H9 (cell line): ENCODE data around the gene CHRNA9. TPM values are rescaled to one million over a fixed set of nuclear protein-coding genes. Genes with fewer than 3 reads are reported as not detected.

Source experiments
- DNase-seq: peaks from one replicate; pipeline ENCODE4 v3.0.0-alpha.2; 2017
- H2AFZ ChIP-seq: one replicate; pipeline ENCODE4 v1.6.1; 2013; ENCODE audit warnings: mild to moderate bottlenecking, low read length, control low read depth, moderate library complexity
- H2AK5ac ChIP-seq: 2 replicates; pipeline ENCODE4 v1.6.1; 2013; ENCODE audit warnings: low read length, control low read depth, mixed read lengths; ENCODE audit not compliant: insufficient read length
- H2BK120ac ChIP-seq: one replicate; pipeline ENCODE4 v1.6.1; 2013; ENCODE audit warnings: low read depth, mild to moderate bottlenecking, low read length, control low read depth, inconsistent platforms; ENCODE audit not compliant: poor library complexity, severe bottlenecking
- H2BK12ac ChIP-seq: 2 replicates; pipeline ENCODE4 v1.6.1; 2013; ENCODE audit warnings: low read length, control low read depth, mixed read lengths, low read depth; ENCODE audit not compliant: insufficient read length
- H2BK15ac ChIP-seq: 2 replicates; pipeline ENCODE4 v1.6.1; 2013; ENCODE audit warnings: low read depth, low read length, control low read depth
- H2BK20ac ChIP-seq: one replicate; pipeline ENCODE4 v1.6.1; 2013; ENCODE audit warnings: low read depth, mild to moderate bottlenecking, low read length, control low read depth, inconsistent platforms; ENCODE audit not compliant: poor library complexity, severe bottlenecking
- H2BK5ac ChIP-seq: 2 replicates; pipeline ENCODE4 v1.6.1; 2013; ENCODE audit warnings: low read length, control low read depth, mixed read lengths; ENCODE audit not compliant: insufficient read length
- H3K14ac ChIP-seq: 2 replicates; pipeline ENCODE4 v1.6.1; 2013; ENCODE audit warnings: low read length, control low read depth; ENCODE audit not compliant: insufficient read depth
- H3K18ac ChIP-seq: 2 replicates; pipeline ENCODE4 v1.6.1; 2013; ENCODE audit warnings: low read depth, mild to moderate bottlenecking, mixed read lengths, low read length, control low read depth; ENCODE audit not compliant: insufficient read length
- H3K23ac ChIP-seq: 2 replicates; pipeline ENCODE4 v1.6.1; 2013; ENCODE audit warnings: low read length, control low read depth, mixed read lengths, low read depth; ENCODE audit not compliant: insufficient read length
- H3K23me2 ChIP-seq: 2 replicates; pipeline ENCODE4 v1.6.1; 2013; ENCODE audit warnings: low read depth, mild to moderate bottlenecking, mixed read lengths, low read length, control low read depth; ENCODE audit not compliant: insufficient read length, poor library complexity, severe bottlenecking
- H3K27ac ChIP-seq: 2 replicates; pipeline ENCODE4 v1.5.1; 2013; ENCODE audit warnings: low read length, control low read depth, mixed read lengths, low read depth; ENCODE audit not compliant: insufficient read length
- H3K27me3 ChIP-seq: 2 replicates; pipeline ENCODE4 v1.6.1; 2013; ENCODE audit warnings: low read length, control low read depth, inconsistent platforms; ENCODE audit not compliant: insufficient read depth
- H3K4ac ChIP-seq: 2 replicates; pipeline ENCODE4 v1.6.1; 2013; ENCODE audit warnings: low read depth, mild to moderate bottlenecking, control low read depth, inconsistent platforms, low read length, moderate library complexity
- H3K4me1 ChIP-seq: 2 replicates; pipeline ENCODE4 v1.6.1; 2013; ENCODE audit warnings: low read length, control low read depth, inconsistent platforms; ENCODE audit not compliant: insufficient read depth
- H3K4me2 ChIP-seq: 2 replicates; pipeline ENCODE4 v1.6.1; 2013; ENCODE audit warnings: low read length, control low read depth, mixed read lengths; ENCODE audit not compliant: insufficient read length, insufficient read depth
- H3K56ac ChIP-seq: 2 replicates; pipeline ENCODE4 v1.6.1; 2013; ENCODE audit warnings: low read depth, mild to moderate bottlenecking, mixed read lengths, low read length, control low read depth; ENCODE audit not compliant: insufficient read length
- H3K79me1 ChIP-seq: 2 replicates; pipeline ENCODE4 v1.6.1; 2013; ENCODE audit warnings: low read depth, mild to moderate bottlenecking, moderate library complexity, low read length, control low read depth, inconsistent platforms; ENCODE audit not compliant: insufficient read depth, poor library complexity, severe bottlenecking
- H3K79me2 ChIP-seq: 2 replicates; pipeline ENCODE4 v1.6.1; 2013; ENCODE audit warnings: low read length, control low read depth, inconsistent platforms; ENCODE audit not compliant: insufficient read depth
- H3K9ac ChIP-seq: 2 replicates; pipeline ENCODE4 v1.6.1; 2013; ENCODE audit warnings: low read length, control low read depth, mixed read lengths; ENCODE audit not compliant: insufficient read length; ENCODE audit errors: extremely low read depth
- H3K9me3 ChIP-seq: one replicate; pipeline ENCODE4 v1.6.1; 2013; ENCODE audit warnings: low read depth, low read length, inconsistent platforms; ENCODE audit not compliant: control insufficient read depth
- H3T11ph ChIP-seq: one replicate; pipeline ENCODE4 v1.6.1; 2013; ENCODE audit warnings: mild to moderate bottlenecking, low read length, control low read depth, inconsistent platforms
- H4K20me1 ChIP-seq: one replicate; pipeline ENCODE4 v1.6.1; 2013; ENCODE audit not compliant: control insufficient read depth, insufficient read length, insufficient read depth
- H4K5ac ChIP-seq: 2 replicates; pipeline ENCODE4 v1.6.1; 2013; ENCODE audit warnings: low read depth, mild to moderate bottlenecking, mixed read lengths, low read length, control low read depth; ENCODE audit not compliant: insufficient read length
- H4K8ac ChIP-seq: replicated peaks from 2 replicates; pipeline ENCODE4 v1.6.1; 2013; ENCODE audit warnings: low read length, control low read depth, mixed read lengths, low read depth; ENCODE audit not compliant: insufficient read length
- H4K91ac ChIP-seq: 2 replicates; pipeline ENCODE4 v1.6.1; 2013; ENCODE audit warnings: low read depth, mild to moderate bottlenecking, moderate library complexity, mixed read lengths, low read length, control low read depth; ENCODE audit not compliant: insufficient read length
- H3K27ac Mint-ChIP-seq, 3 experiments: 2 replicates in 2 of 3; 3 replicates in 1 of 3; pipeline ENCODE4 v1.8.0; 2020 to 2021; ENCODE audit warnings: mixed read lengths in 3 of 3, mild to moderate bottlenecking in 1 of 3, moderate library complexity in 1 of 3
- H3K27me3 Mint-ChIP-seq: 2 replicates; pipeline ENCODE4 v1.8.0; 2021; ENCODE audit warnings: low read depth, mild to moderate bottlenecking, moderate library complexity, mixed read lengths
- H3K36me3 Mint-ChIP-seq, 3 experiments: 2 replicates in 2 of 3; 3 replicates in 1 of 3; pipeline ENCODE4 v1.8.0; 2020 to 2021; ENCODE audit warnings: low read depth in 3 of 3, mixed read lengths in 3 of 3; ENCODE audit not compliant: insufficient read depth in 1 of 3
- H3K4me1 Mint-ChIP-seq, 2 experiments: 2 replicates each; pipeline ENCODE4 v1.8.0; 2020; ENCODE audit warnings: mixed read lengths in 2 of 2
- H3K4me3 Mint-ChIP-seq, 2 experiments: 2 replicates in 1 of 2; 3 replicates in 1 of 2; pipeline ENCODE4 v1.8.0; 2020 to 2021; ENCODE audit warnings: mild to moderate bottlenecking in 2 of 2, mixed read lengths in 2 of 2, moderate library complexity in 1 of 2
- H3K9me3 Mint-ChIP-seq, 2 experiments: 2 replicates in 1 of 2; 3 replicates in 1 of 2; pipeline ENCODE4 v1.8.0; 2020; ENCODE audit warnings: mild to moderate bottlenecking in 2 of 2, mixed read lengths in 2 of 2, moderate library complexity in 1 of 2
- CTCF ChIP-seq: fragments of 200-600 bp; sonication (generic); conservative IDR thresholded peaks from 3 replicates; pipeline ENCODE4 v1.8.0; 2021; ENCODE audit warnings: antibody characterized with exemption, mild to moderate bottlenecking
- WGBS: extraction: QIAGEN DNeasy Blood & Tissue Kit; methylation state at CpG from one replicate; pipeline ENCODE4 v1.1.7; 2013; ENCODE audit warnings: missing lambda C conversion rate, low lambda C conversion rate, mixed read lengths; ENCODE audit not compliant: insufficient read length; ENCODE audit errors: extremely low coverage; 5-methylcytosine and 5-hydroxymethylcytosine counted together
- total RNA-seq: library from RNA; stranded (reverse); gene quantifications from 2 replicates; pipeline ENCODE4 v1.2.1, GENCODE V29; 2021

The CHRNA9 gene
- total RNA-seq, 1 experiment from 2014 or later: 1.2 TPM

- no peaks in the 10 kb centered on the region for H3K79me1 ChIP-seq
- Mint-ChIP-seq H3K27me3 (no peaks in the 10 kb centered on the region), H3K9me3 (no peaks in the 10 kb centered on the region)
Measured at GRCh38 chr4:40395166-40395900, 60.2 kb downstream of the CHRNA9 start.

More at GRCh38 chr4:40395166-40395900, 60.2 kb downstream of the CHRNA9 start:
- no peak overlapping the region for H2BK12ac ChIP-seq
- Mint-ChIP-seq H3K4me3 (no peak overlapping the region), H3K27ac (no peak overlapping the region; a peak in 1 of 7 replicates), H3K4me1 (peaks cover 11 to 16% of the 10 kb centered on the region in 2 experiments), H3K36me3 (no peaks in the 10 kb centered on the region)
- no peaks in the 10 kb centered on the region for H3K9me3 ChIP-seq
- H3K27ac ChIP-seq: no peak overlapping the region
- H2BK120ac ChIP-seq: no peak overlapping the region
- no peaks in the 10 kb centered on the region for H3K23me2 ChIP-seq
- H4K20me1 ChIP-seq: no peaks in the 10 kb centered on the region
- no peak overlapping the region for H4K8ac ChIP-seq
- no peak overlapping the region for H3T11ph ChIP-seq
- no peak overlapping the region for H4K91ac ChIP-seq
- no peak overlapping the region for H3K14ac ChIP-seq
- no peaks in the 10 kb centered on the region for H3K27me3 ChIP-seq
- H4K5ac ChIP-seq: no peak overlapping the region
- no peaks in the 10 kb centered on the region for H3K79me2 ChIP-seq
- no peak overlapping the region for H3K18ac ChIP-seq
- no peak overlapping the region for H3K23ac ChIP-seq
- H2BK20ac ChIP-seq: no peak overlapping the region
- H3K4me1 ChIP-seq: peaks cover 6% of the 10 kb centered on the region; the same call in 1 of the 2 replicates
- no peak overlapping the region for H2AFZ ChIP-seq
- no peak overlapping the region for H2AK5ac ChIP-seq
- H2BK5ac ChIP-seq: no peak overlapping the region
- no peak overlapping the region for H3K9ac ChIP-seq
- H2BK15ac ChIP-seq: no peak overlapping the region
- H3K56ac ChIP-seq: no peak overlapping the region
- no CpG with 5 or more reads among the region's 4 CpGs for whole genome bisulfite sequencing
- no peak for TF ChIP-seq CTCF
- DNase-seq: no peak
- H3K4ac ChIP-seq: no peak overlapping the region
- H3K4me2 ChIP-seq: no peak overlapping the region
